GM12874 (cell line): ENCODE results near the gene CBFA2T3.

ENCODE experiments used
- TF ChIP-seq, protein P1 (sequence below): IDR thresholded peaks from 2 replicates; pipeline ENCODE4 v1.5.1; 2011; ENCODE audit warnings: low read depth, mild to moderate bottlenecking, control low read depth, low read length, moderate library complexity; ENCODE audit not compliant: insufficient read depth

The CBFA2T3 gene

GRCh38 chr16:88857728-88858339 lies 119.2 kb downstream of the CBFA2T3 start:
- TF ChIP-seq, protein P1, sequence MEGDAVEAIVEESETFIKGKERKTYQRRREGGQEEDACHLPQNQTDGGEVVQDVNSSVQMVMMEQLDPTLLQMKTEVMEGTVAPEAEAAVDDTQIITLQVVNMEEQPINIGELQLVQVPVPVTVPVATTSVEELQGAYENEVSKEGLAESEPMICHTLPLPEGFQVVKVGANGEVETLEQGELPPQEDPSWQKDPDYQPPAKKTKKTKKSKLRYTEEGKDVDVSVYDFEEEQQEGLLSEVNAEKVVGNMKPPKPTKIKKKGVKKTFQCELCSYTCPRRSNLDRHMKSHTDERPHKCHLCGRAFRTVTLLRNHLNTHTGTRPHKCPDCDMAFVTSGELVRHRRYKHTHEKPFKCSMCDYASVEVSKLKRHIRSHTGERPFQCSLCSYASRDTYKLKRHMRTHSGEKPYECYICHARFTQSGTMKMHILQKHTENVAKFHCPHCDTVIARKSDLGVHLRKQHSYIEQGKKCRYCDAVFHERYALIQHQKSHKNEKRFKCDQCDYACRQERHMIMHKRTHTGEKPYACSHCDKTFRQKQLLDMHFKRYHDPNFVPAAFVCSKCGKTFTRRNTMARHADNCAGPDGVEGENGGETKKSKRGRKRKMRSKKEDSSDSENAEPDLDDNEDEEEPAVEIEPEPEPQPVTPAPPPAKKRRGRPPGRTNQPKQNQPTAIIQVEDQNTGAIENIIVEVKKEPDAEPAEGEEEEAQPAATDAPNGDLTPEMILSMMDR: peak; percentile 85

GRCh38 chr16:88856828-88857727 lies 119.9 kb downstream of the CBFA2T3 start, which contains the start of the genes GALNS and TRAPPC2L:
Gene GALNS, minus strand, starts transcription at chr16:88856947. Its CDS starts 70 bp downstream, at chr16:88856877.
Gene TRAPPC2L, plus strand, starts transcription at chr16:88857127. Its CDS starts 24 bp downstream, at chr16:88857151.
- TF ChIP-seq, protein P1: no peak

DNA sequence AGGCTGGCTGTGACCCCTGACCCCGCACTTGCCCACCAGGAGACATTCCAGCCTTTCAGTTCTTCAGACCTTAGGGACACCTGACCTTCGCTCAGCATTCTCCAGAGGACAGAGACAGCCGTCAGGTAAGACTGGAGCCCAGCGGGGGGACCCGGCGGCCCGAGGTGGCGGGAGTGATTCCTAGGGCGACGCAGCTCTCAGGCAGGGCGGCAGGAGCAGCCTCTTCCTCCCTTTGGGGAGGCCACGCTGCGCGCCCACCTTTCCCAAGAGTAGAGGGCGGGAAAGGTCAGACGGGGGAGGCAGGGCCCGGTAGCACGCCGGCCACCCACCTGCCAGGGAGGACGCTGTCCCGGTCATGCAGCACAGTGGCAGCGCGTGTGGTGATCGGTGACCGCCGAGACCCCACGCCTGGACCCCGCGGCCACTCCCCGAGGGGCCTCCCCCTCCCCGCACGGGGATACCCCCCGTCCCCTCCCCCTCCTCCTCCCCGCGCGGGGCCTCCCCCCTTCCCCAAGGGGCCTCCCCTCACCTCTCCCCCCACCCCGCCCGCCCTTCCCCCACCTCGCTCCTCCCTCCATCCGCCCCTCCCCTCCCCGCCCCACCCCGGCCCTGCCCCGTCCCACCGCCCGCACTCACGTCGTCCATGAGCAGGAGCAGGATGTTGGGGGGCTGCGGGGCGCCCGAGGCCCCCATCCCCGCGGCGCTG lies 120.7 kb downstream of the CBFA2T3 start:
- TF ChIP-seq, protein P1: no peak

DNA sequence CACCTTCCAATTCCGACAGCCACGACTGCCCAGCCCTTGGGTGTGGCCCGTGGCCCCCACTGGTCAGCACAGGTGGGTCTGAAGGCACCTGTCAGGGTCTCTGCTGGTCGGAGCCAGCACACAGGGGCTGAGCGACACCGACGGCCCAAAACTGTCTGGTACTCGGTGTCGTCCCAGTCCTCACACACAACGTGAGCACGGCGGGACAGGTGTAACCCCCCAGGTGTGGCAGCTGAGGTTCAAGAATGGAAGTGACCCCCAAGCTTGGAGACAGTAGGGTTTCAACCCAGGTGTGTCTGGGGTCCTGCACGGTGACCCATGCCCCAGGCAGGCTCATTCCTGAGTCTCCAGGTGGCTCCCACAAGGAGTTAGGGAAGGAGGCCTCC lies 121.3 kb downstream of the CBFA2T3 start:
- TF ChIP-seq, protein P1: no peak

DNA sequence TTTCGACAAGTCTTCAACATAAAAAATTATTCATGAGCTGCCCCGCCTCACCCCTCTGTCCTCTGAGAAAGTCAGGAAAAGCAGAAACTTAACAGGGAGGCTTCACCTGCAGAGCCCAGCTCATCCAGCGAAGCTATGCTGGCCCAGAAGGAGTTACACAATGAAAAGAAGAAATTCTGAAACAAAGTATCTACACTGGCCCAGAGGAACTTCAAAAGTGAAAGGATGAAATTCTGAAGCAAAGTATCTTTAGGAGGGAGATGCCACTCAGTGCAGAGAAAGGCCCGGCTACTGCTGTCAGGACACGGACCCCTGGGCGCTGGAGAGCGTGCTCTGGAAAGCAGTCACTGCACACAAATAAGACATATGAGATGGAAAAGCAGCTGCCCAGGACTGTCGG lies 121.8 kb downstream of the CBFA2T3 start:
- TF ChIP-seq, protein P1: no peak

DNA sequence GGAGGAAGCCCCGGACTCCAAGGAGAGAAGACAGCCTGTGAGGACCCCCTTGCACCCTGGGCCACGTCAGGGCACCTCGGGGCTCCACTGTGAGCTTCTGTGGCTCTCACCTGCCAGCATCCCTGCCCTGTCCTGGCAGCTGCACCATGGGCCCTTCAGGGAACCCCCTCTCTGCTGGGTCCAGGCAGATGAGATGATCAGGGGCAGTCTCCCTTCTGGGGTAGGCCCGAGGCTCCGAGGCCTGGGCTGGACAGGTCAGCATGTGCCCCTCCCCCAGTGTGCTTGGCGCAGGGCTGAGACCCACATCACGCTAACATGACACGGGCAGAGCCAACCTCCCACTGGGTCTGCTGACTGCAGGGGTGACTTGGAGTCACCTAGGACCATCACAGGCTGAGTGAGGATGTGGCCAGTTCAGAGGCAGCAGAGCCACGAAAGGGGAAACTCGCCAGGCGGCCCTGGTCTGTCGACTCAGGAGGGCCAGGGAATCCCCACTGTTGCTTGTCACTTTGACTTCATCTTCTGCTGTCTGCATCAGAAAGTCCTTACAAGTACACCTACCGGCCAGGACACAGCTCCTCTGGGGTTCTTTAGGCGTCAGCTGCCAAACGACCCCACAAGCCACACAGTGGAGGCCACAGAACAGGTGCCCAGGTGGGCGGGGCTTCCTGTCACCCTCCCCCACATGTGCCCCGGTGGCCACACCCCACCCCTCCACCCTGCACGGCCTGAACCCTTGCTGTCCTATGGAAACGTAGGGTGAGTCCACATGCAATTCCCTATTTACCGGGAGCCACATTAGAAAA lies 122.5 kb downstream of the CBFA2T3 start:
- TF ChIP-seq, protein P1: no peak
